GM21825 (cell line): ENCODE data around the gene BTBD19.
"Not testable (repeated sequence)": the region's sequence is repeated elsewhere in the genome, so short reads cannot be mapped to it uniquely, and the experiment has no call there.

ENCODE experiments used
- ATAC-seq: cut with Tn5 transposase; IDR thresholded peaks from one replicate; pipeline ENCODE4 v1.9.1; 2021; ENCODE audit warnings: mild to moderate bottlenecking, moderate library complexity; ENCODE audit not compliant: unreplicated experiment

The BTBD19 gene

GRCh38 chr1:44807364-44808062 lies 810 bp upstream of the BTBD19 start:
- peak; percentile 33 for ATAC-seq

GRCh38 chr1:44808938-44809917 lies 905 bp downstream of the BTBD19 start:
- peak; percentile 39 for ATAC-seq

GRCh38 chr1:44810101-44810761 lies 1.9 kb downstream of the BTBD19 start:
- ATAC-seq, result no peak

- ATAC-seq, result not testable (repeated sequence)
Measured at GRCh38 chr1:44810762-44811105, 2.4 kb downstream of the BTBD19 start.

GRCh38 chr1:44811234-44811633 lies 2.9 kb downstream of the BTBD19 start:
- no peak for ATAC-seq

- ATAC-seq, result no peak
Measured at GRCh38 chr1:44812822-44813543, 4.7 kb downstream of the BTBD19 start.

- ATAC-seq, result not testable (repeated sequence)
Measured at GRCh38 chr1:44815926-44816325, 7.6 kb downstream of the BTBD19 start.

GRCh38 chr1:44817307-44817706 lies 9.0 kb downstream of the BTBD19 start:
- ATAC-seq, result no peak

- no peak for ATAC-seq
Measured at GRCh38 chr1:44817771-44818495, 9.6 kb downstream of the BTBD19 start.

- ATAC-seq, result peak; percentile 8
Measured at GRCh38 chr1:44819196-44819607, 10.9 kb downstream of the BTBD19 start.

GRCh38 chr1:44819608-44820327 lies 11.4 kb downstream of the BTBD19 start:
- peak; percentile 68 for ATAC-seq

GRCh38 chr1:44820328-44821239 lies 12.3 kb downstream of the BTBD19 start:
- ATAC-seq, result no peak

GRCh38 chr1:44821240-44821715 lies 13.0 kb downstream of the BTBD19 start:
- ATAC-seq, result no peak

- no peak for ATAC-seq
Measured at GRCh38 chr1:44822131-44822701, 13.9 kb downstream of the BTBD19 start.

GRCh38 chr1:44822981-44823451 lies 14.7 kb downstream of the BTBD19 start:
- ATAC-seq, result no peak

GRCh38 chr1:44824392-44824791 lies 16.1 kb downstream of the BTBD19 start:
- ATAC-seq, result not testable (repeated sequence)

- no peak for ATAC-seq
Measured at GRCh38 chr1:44826375-44827196, 18.3 kb downstream of the BTBD19 start.
